ENCODE results near the gene XCR1.

XCR1 gene

GRCh38 chr3:46029953-46030543 is 2.8 kb upstream of the XCR1 start:
- no peak for TF ChIP-seq CTCF (conservative IDR thresholded peaks at IDR 0.05; ENCODE audit: low read depth)
- no peak overlapping the region for H3K27ac ChIP-seq
- no peak for DNase-seq (ENCODE audit: low spot score)
- CTCF ChIA-PET = no interaction called here
- POLR2A ChIA-PET (ENCODE audit: low non-redundant PET) = no interaction called here

GRCh38 chr3:46027736-46028397 is 584 bp upstream of the XCR1 start:
- H3K27ac ChIP-seq = no peak overlapping the region

GRCh38 chr3:46025139-46025538 is 2.1 kb downstream of the XCR1 start:
- no peak for DNase-seq (ENCODE audit: low spot score)
- CTCF ChIA-PET = no interaction called here
- H3K27ac ChIP-seq = no peak overlapping the region
- POLR2A ChIA-PET (ENCODE audit: low non-redundant PET) = no interaction called here
- TF ChIP-seq CTCF (conservative IDR thresholded peaks at IDR 0.05; ENCODE audit: low read depth) = no peak

More at GRCh38 chr3:46027736-46028397, 584 bp upstream of the XCR1 start:
- no peak for TF ChIP-seq CTCF (conservative IDR thresholded peaks at IDR 0.05; ENCODE audit: low read depth)
- no peak for DNase-seq (ENCODE audit: low spot score)
- POLR2A ChIA-PET (ENCODE audit: low non-redundant PET) = no interaction called here
- CTCF ChIA-PET = no interaction called here

GRCh38 chr3:46024131-46024530 is 3.2 kb downstream of the XCR1 start:
- no peak for DNase-seq (ENCODE audit: low spot score)
- ChIA-PET POLR2A (ENCODE audit: low non-redundant PET) (no interaction called here), CTCF (no interaction called here)
- no peak overlapping the region for H3K27ac ChIP-seq
- no peak for TF ChIP-seq CTCF (conservative IDR thresholded peaks at IDR 0.05; ENCODE audit: low read depth)

GRCh38 chr3:46022909-46023785 is 4.1 kb downstream of the XCR1 start:
- no peak for TF ChIP-seq CTCF (conservative IDR thresholded peaks at IDR 0.05; ENCODE audit: low read depth)
- POLR2A ChIA-PET (ENCODE audit: low non-redundant PET) = no interaction called here
- DNase-seq (ENCODE audit: low spot score) = no peak
- no peak overlapping the region for H3K27ac ChIP-seq
- CTCF ChIA-PET = no interaction called here

- TF ChIP-seq CTCF (conservative IDR thresholded peaks at IDR 0.05; ENCODE audit: low read depth) = no peak
- CTCF ChIA-PET = no interaction called here
- no peak for DNase-seq (ENCODE audit: low spot score)
- H3K27ac ChIP-seq = no peak overlapping the region
- POLR2A ChIA-PET (ENCODE audit: low non-redundant PET) = no interaction called here
Measured at GRCh38 chr3:46021516-46021915, 5.8 kb downstream of the XCR1 start.

All from RWPE1 (cell line).